K562 (cell line): Measurements from ENCODE around the gene KCNJ10. TPM values are rescaled to one million over a fixed set of nuclear protein-coding genes. Genes with fewer than 3 reads are reported as not detected.

Experiments
- ATAC-seq: fragments of 200-7000 bp; cut with Tn5 transposase; 3 replicates; pipeline ENCODE4 v1.9.1; 2020; ENCODE audit warnings: moderate library complexity
- BruUV-seq: library from RNA; stranded (reverse); fragments of 400-500 nt; replicated peaks from 2 replicates; lab custom pipeline; 2021; lab: Mats Ljungman, UMichigan
- CTCF ChIA-PET: fragments of 300-600 bp; formaldehyde crosslinking; extraction: SDS; loops from one replicate; lab custom pipeline; 2021; ENCODE audit warnings: low intra/inter-chr PET ratio; lab: Yijun Ruan, JAX
- POLR2A ChIA-PET: fragments of 300-600, 350-650 bp; sonication (Branson Sonifier 250); formaldehyde crosslinking; extraction: SDS; loops from one replicate; lab custom pipeline; 2021; ENCODE audit warnings: antibody characterized with exemption, inconsistent platforms; lab: Yijun Ruan, JAX
- DNase-seq, 4 experiments: peaks; one replicate each; pipeline versions ENCODE4 v3.0.0 to v3.0.0-alpha.2; 2011 to 2018; ENCODE audit warnings: low spot score in 3 of 4, mixed read lengths in 3 of 4; ENCODE audit errors: extremely low read depth in 1 of 4
- FAIRE-seq: peaks from 2 replicates; lab custom pipeline; 2011; peaks lifted over from hg19 to GRCh38; lab: Jason Lieb, UNC
- H2AFZ ChIP-seq: 2 replicates; pipeline ENCODE4 v1.6.0; 2011; ENCODE audit warnings: low read depth, low read length, control low read depth, inconsistent platforms
- H3K27ac ChIP-seq: fragments of 200-600 bp; 3 replicates; pipeline ENCODE4 v1.8.0; 2011; ENCODE audit warnings: low read depth, mild to moderate bottlenecking, control low read depth, inconsistent platforms, low read length, moderate library complexity, mixed read lengths; ENCODE audit errors: extremely low read depth
- H3K27me3 ChIP-seq, 2 experiments: fragments of 300-600 bp in 1 of 2; 2 replicates in 1 of 2; 3 replicates in 1 of 2; pipeline versions ENCODE4 v1.6.0 to v1.8.0; 2011; ENCODE audit warnings: inconsistent platforms in 2 of 2, low read length in 2 of 2, mild to moderate bottlenecking in 1 of 2, mixed read lengths in 1 of 2, moderate library complexity in 1 of 2; ENCODE audit not compliant: control insufficient read depth in 2 of 2, insufficient read depth in 2 of 2
- H3K36me3 ChIP-seq: fragments of 300-600 bp; 3 replicates; pipeline ENCODE4 v1.8.0; 2011; ENCODE audit warnings: mild to moderate bottlenecking, low read length, inconsistent platforms; ENCODE audit not compliant: control insufficient read depth, insufficient read depth
- H3K4me1 ChIP-seq, 2 experiments: fragments of 200-600 bp in 1 of 2; replicated peaks in 1 of 2; 2 replicates in 1 of 2; 3 replicates in 1 of 2; pipeline versions ENCODE4 v1.5.1 to v1.8.0; 2011; ENCODE audit warnings: inconsistent platforms in 2 of 2, low read length in 2 of 2, mild to moderate bottlenecking in 1 of 2, mixed read lengths in 1 of 2, moderate library complexity in 1 of 2; ENCODE audit not compliant: control insufficient read depth in 2 of 2, insufficient read depth in 2 of 2
- H3K4me2 ChIP-seq: 2 replicates; pipeline ENCODE4 v1.6.1; 2011; ENCODE audit warnings: low read length, control low read depth, inconsistent platforms, mixed read lengths; ENCODE audit not compliant: insufficient read depth
- H3K4me3 ChIP-seq: fragments of 200-600 bp; sonication (generic), shearing (Covaris generic); 2 replicates; pipeline ENCODE4 v1.5.1; 2016; ENCODE audit warnings: control low read depth, inconsistent platforms
- H3K79me2 ChIP-seq: fragments of 200-600 bp; 3 replicates; pipeline ENCODE4 v1.8.0; 2011; ENCODE audit warnings: low read length, inconsistent platforms; ENCODE audit not compliant: control insufficient read depth, insufficient read depth
- H3K9ac ChIP-seq, 2 experiments: 2 replicates each; pipeline versions ENCODE4 v1.6.0 to v1.6.1; 2011; ENCODE audit warnings: low read depth in 2 of 2, low read length in 2 of 2, control low read depth in 1 of 2, inconsistent platforms in 1 of 2, mild to moderate bottlenecking in 1 of 2, mixed read lengths in 1 of 2; ENCODE audit not compliant: insufficient read depth in 1 of 2
- H3K9me1 ChIP-seq: one replicate; pipeline ENCODE4 v1.6.0; 2011; ENCODE audit warnings: inconsistent platforms, mild to moderate bottlenecking, low read length, moderate library complexity; ENCODE audit not compliant: control insufficient read depth, insufficient read depth
- H3K9me3 ChIP-seq: replicated peaks from 2 replicates; pipeline ENCODE4 v1.5.1; 2011; ENCODE audit warnings: low read depth, low read length, inconsistent platforms; ENCODE audit not compliant: control insufficient read depth, insufficient read depth
- H4K20me1 ChIP-seq: replicated peaks from 2 replicates; pipeline ENCODE4 v1.6.1; 2011; ENCODE audit warnings: low read length, inconsistent platforms, mixed read lengths; ENCODE audit not compliant: control insufficient read depth, insufficient read depth
- BCL6 ChIP-seq: fragments of 250-450 bp; sonication (Bioruptor Pico); IDR thresholded peaks from 2 replicates; pipeline ENCODE4 v1.4.0; 2020
- ERF ChIP-seq: fragments of 450-650 bp; formaldehyde crosslinking; IDR thresholded peaks from 2 replicates; pipeline ENCODE4 v1.4.0; 2020; ENCODE audit warnings: mild to moderate bottlenecking, mixed read lengths
- NCOA1 ChIP-seq: fragments of 450-650 bp; IDR thresholded peaks from 2 replicates; pipeline ENCODE4 v1.6.1; 2016; ENCODE audit warnings: low read depth
- NFE2 ChIP-seq: IDR thresholded peaks from 2 replicates; pipeline ENCODE4 v1.6.1; 2014; ENCODE audit warnings: antibody characterized with exemption, low read depth
- POLR2G ChIP-seq: fragments of 200-400 bp; formaldehyde crosslinking; IDR thresholded peaks from 2 replicates; pipeline ENCODE4 v1.6.1; 2017; ENCODE audit warnings: low read depth, mild to moderate bottlenecking, antibody characterized with exemption, low read length, moderate library complexity
- TOE1 ChIP-seq, 2 experiments: fragments of 450-650 bp in 1 of 2; sonication (generic) in 1 of 2; formaldehyde crosslinking in 1 of 2; IDR thresholded peaks; 2 replicates each; pipeline versions ENCODE4 v1.7.1 to v1.8.0; 2016 to 2022; ENCODE audit warnings: borderline replicate concordance in 2 of 2, mild to moderate bottlenecking in 2 of 2, antibody characterized with exemption in 1 of 2, inconsistent platforms in 1 of 2, low read depth in 1 of 2, missing genetic modification reagents in 1 of 2, moderate library complexity in 1 of 2
- WGBS: fragments of 100-300 bp; shearing (Covaris generic); methylation state at CpG from one replicate; pipeline ENCODE4 v1.1.6; 2016; ENCODE audit warnings: low coverage, mixed read lengths; ENCODE audit not compliant: insufficient coverage; ENCODE audit errors: missing lambda C conversion rate; 5-methylcytosine and 5-hydroxymethylcytosine counted together
- in situ Hi-C: fragments of 300-500 bp; cut with MboI; formaldehyde crosslinking; loops from 4 replicates; pipeline ENCODE4 v1.15.0; 2018; ENCODE audit warnings: inconsistent platforms, mixed read lengths
- intact Hi-C: fragments of 100-400 bp; cut with micrococcal nuclease; formaldehyde crosslinking; loops from 2 replicates; pipeline ENCODE4 v1.14.2; 2022
- polyA plus RNA-seq, 8 experiments: library from polyadenylated mRNA; depleted of rRNA in 4 of 8; stranded (reverse) in 5 of 8; unstranded in 3 of 8; fragments of >200 nt; fragmentation: Nextera tagmentation in 2 of 8; fragmentation: Illumina TruSeq in 1 of 8; extraction: Ambion mirVana in 2 of 8; extraction: Trizol in 1 of 8; gene quantifications; 2 replicates each; pipeline versions ENCODE4 v1.2.1 to v1.2.3, GENCODE V29; 2011 to 2014; ENCODE audit warnings: inconsistent platforms in 1 of 8, missing spikeins in 1 of 8
- total RNA-seq, 7 experiments: library from RNA; depleted of rRNA in 6 of 7; stranded (reverse); fragments of >200 nt in 6 of 7; fragmentation: Illumina TruSeq in 2 of 7; extraction: Trizol in 2 of 7; gene quantifications; 2 replicates each; pipeline versions ENCODE4 v1.2.1 to v1.2.3, GENCODE V29; 2011 to 2021; ENCODE audit warnings: low replicate concordance in 1 of 7
- TF ChIP-seq, protein P1 (sequence below): fragments of 250-450 bp; sonication (Bioruptor Pico); IDR thresholded peaks from 2 replicates; pipeline ENCODE4 v1.5.0; 2021
- TF ChIP-seq, protein P2 (sequence below): fragments of 450-650 bp; IDR thresholded peaks from 2 replicates; pipeline ENCODE4 v1.6.1; 2014; ENCODE audit warnings: low read depth, mild to moderate bottlenecking, moderate library complexity, borderline replicate concordance

The KCNJ10 gene
- total and polyA plus RNA-seq, 9 of the 15 experiments (the other 6 are each of a cell fraction or from before 2014, with no cell fraction given): 0.06 to 0.11 TPM; not detected in 7

DNA sequence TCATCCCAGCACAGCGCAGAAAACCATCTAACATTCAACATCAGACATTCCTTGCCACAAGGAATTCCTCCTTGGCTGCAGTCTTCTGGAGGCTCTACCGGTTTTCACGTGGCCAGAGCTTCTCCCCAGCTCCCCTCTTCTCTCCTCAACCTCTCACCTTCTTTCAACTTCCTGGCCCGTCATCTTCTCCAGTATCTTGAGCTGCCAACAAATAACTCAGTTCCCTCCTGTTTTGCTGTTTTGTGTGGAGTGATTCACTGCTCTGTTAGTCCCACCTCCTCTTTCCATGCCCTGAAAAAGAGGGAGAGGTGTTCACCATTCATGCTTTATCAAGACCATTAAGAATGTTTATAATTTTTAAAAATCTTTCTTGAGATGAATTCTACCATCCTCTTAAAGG, 70.8 kb downstream of the KCNJ10 start:
- POLR2A ChIA-PET: interaction anchor here (0.6 kb wide), 1 partner anchor 216 kb away, joined by 5 read pairs; no protein-coding TSS in a partner anchor
- H3K9me1 ChIP-seq: no peaks in the 10 kb centered on the region
- no peak overlapping the region for H3K9ac ChIP-seq
- FAIRE-seq: no peak
- H2AFZ ChIP-seq: no peak overlapping the region
- DNase-seq: no peak
- no peaks in the 10 kb centered on the region for H3K36me3 ChIP-seq
- TF ChIP-seq ERF: no peak
- TF ChIP-seq, protein P1, sequence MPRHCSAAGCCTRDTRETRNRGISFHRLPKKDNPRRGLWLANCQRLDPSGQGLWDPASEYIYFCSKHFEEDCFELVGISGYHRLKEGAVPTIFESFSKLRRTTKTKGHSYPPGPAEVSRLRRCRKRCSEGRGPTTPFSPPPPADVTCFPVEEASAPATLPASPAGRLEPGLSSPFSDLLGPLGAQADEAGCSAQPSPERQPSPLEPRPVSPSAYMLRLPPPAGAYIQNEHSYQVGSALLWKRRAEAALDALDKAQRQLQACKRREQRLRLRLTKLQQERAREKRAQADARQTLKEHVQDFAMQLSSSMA: no peak
- TF ChIP-seq NCOA1: no peak
- no peak for TF ChIP-seq NFE2
- TF ChIP-seq, protein P2, sequence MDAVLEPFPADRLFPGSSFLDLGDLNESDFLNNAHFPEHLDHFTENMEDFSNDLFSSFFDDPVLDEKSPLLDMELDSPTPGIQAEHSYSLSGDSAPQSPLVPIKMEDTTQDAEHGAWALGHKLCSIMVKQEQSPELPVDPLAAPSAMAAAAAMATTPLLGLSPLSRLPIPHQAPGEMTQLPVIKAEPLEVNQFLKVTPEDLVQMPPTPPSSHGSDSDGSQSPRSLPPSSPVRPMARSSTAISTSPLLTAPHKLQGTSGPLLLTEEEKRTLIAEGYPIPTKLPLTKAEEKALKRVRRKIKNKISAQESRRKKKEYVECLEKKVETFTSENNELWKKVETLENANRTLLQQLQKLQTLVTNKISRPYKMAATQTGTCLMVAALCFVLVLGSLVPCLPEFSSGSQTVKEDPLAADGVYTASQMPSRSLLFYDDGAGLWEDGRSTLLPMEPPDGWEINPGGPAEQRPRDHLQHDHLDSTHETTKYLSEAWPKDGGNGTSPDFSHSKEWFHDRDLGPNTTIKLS: no peak
- TF ChIP-seq BCL6 (CRISPR knock-in tag): no peak
- no peak for TF ChIP-seq POLR2G
- TF ChIP-seq TOE1 (IDR thresholded peaks at IDR 0.05; ENCODE audit: borderline replicate concordance): no peak
- no peak for TF ChIP-seq TOE1 (CRISPR knock-in tag; IDR thresholded peaks at IDR 0.05; ENCODE audit: borderline replicate concordance, low read depth)
- ATAC-seq: no peak
- H3K4me3 ChIP-seq: no peak overlapping the region
- intact Hi-C loops (no loop called here), in situ Hi-C loops (loop anchor here (25.0 kb wide), 1 partner anchor 812 kb away; no protein-coding TSS in a partner anchor)
- no peak overlapping the region for H3K4me2 ChIP-seq
- H3K79me2 ChIP-seq: no peaks in the 10 kb centered on the region
- no peak overlapping the region for H3K27ac ChIP-seq
- peaks cover 0 to 6% of the 10 kb centered on the region in 2 experiments; a peak in 2 of 5 replicates for H3K27me3 ChIP-seq
- WGBS: 0% methylated on average over 4 of the region's 4 CpGs
- no peaks in the 10 kb centered on the region for H3K9me3 ChIP-seq
- CTCF ChIA-PET: no interaction called here
- BruUV-seq: no TSS peak
- no peaks in the 10 kb centered on the region for H4K20me1 ChIP-seq
- H3K4me1 ChIP-seq: no peaks in the 10 kb centered on the region
